ENCODE data around the gene FAM32A.

GRCh38 chr19:16148443-16149229, 36.6 kb upstream of the FAM32A start:
- TF ChIP-seq CTCF (IDR thresholded peaks at IDR 0.05) (no peak), POLR2A (IDR thresholded peaks at IDR 0.05) (no peak)

All from adrenal gland (tissue), 5 donors.